Heart left ventricle (tissue), 16 donors: ENCODE measurements around the gene NMRAL1. TPM values are rescaled to one million over a fixed set of nuclear protein-coding genes. Genes with fewer than 3 reads are reported as not detected.

Experiments used
- ATAC-seq, 4 donors: fragments of 200-7000 bp; cut with Tn5 transposase; one replicate each; pipeline ENCODE4 v1.9.1; 2020 to 2022; ENCODE audit warnings: moderate library complexity in 4 of 4, mild to moderate bottlenecking in 3 of 4, moderate number of reproducible peaks in 1 of 4
- DNase-seq, 5 donors: peaks; one replicate each; pipeline ENCODE4 v3.0.0-alpha.2; 2020
- H3K27ac ChIP-seq, 12 donors: fragments of 200-600 bp; sonication (generic) in 4 of 12; one replicate each; pipeline versions ENCODE4 v1.5.0 to v1.8.0; 2016 to 2022; ENCODE audit warnings: mild to moderate bottlenecking in 2 of 12
- H3K27me3 ChIP-seq, 9 donors: fragments of 200-600 bp; sonication (generic) in 2 of 9; one replicate each; pipeline versions ENCODE4 v1.5.1 to v1.8.0; 2016 to 2022; ENCODE audit warnings: mild to moderate bottlenecking in 3 of 9
- H3K36me3 ChIP-seq, 9 donors: fragments of 200-600 bp; sonication (generic) in 2 of 9; one replicate each; pipeline versions ENCODE4 v1.5.0 to v1.8.0; 2018 to 2022; ENCODE audit warnings: mild to moderate bottlenecking in 2 of 9
- H3K4me1 ChIP-seq, 12 donors: fragments of 200-600 bp; sonication (generic) in 4 of 12; one replicate each; pipeline versions ENCODE4 v1.5.0 to v1.8.0; 2016 to 2022; ENCODE audit warnings: mild to moderate bottlenecking in 3 of 12
- H3K4me3 ChIP-seq, 12 donors: fragments of 200-600 bp; sonication (generic) in 4 of 12; one replicate each; pipeline versions ENCODE4 v1.5.0 to v1.8.0; 2017 to 2022; ENCODE audit warnings: mild to moderate bottlenecking in 9 of 12, moderate library complexity in 4 of 12
- H3K9me3 ChIP-seq, 12 donors: fragments of 200-600 bp; sonication (generic) in 4 of 12; one replicate each; pipeline versions ENCODE4 v1.5.0 to v1.8.0; 2016 to 2022; ENCODE audit warnings: mild to moderate bottlenecking in 1 of 12
- POLR2A ChIP-seq, 2 donors: fragments of 450-650 bp; IDR thresholded peaks; one replicate each; pipeline ENCODE4 v1.6.1; 2017; ENCODE audit warnings: antibody characterized with exemption in 2 of 2, mild to moderate bottlenecking in 2 of 2, moderate library complexity in 2 of 2
- WGBS, 4 donors: extraction: QIAGEN DNeasy Blood & Tissue Kit in 2 of 4; methylation state at CpG; one replicate each; pipeline versions ENCODE4 v1.1.5 to v1.1.7; 2013 to 2018; 5-methylcytosine and 5-hydroxymethylcytosine counted together
- intact Hi-C, 10 donors: fragments of 100-400 bp; cut with DNase I; formaldehyde crosslinking; loops; one replicate each; pipeline versions ENCODE4 v1.11.1 to v1.14.2; 2022
- polyA plus RNA-seq, 2 donors: library from polyadenylated mRNA; stranded (reverse); fragments of 200-250 nt; gene quantifications; one replicate each; pipeline ENCODE4 v1.2.3, GENCODE V29; 2013
- total RNA-seq, 9 donors: library from RNA; depleted of rRNA in 2 of 9; stranded (reverse); fragments of >200 nt in 2 of 9; fragmentation: NEBNext Ultra II Directional in 3 of 9; extraction: Animal tissue kit (Norgen Biotek cat#: 25700) in 3 of 9; gene quantifications; one replicate each; pipeline versions ENCODE4 v1.1.0 to v1.2.4, GENCODE V29; 2016 to 2023
- TF ChIP-seq, protein P1 (sequence below), 12 donors: fragments of 200-600 bp; sonication (generic) in 4 of 12; IDR thresholded peaks; one replicate each; pipeline versions ENCODE4 v1.5.0 to v1.8.0; 2018 to 2022; ENCODE audit warnings: antibody characterized with exemption in 12 of 12, mild to moderate bottlenecking in 5 of 12
- donor health status: ischemic (EF 13 %, LVEDD 7.1; RV severe dilation, severe dysfunction).
- donor health status: healthy with polysubstance abuse.
- donor health status: DM: no; HTN: yes; CAD: no.
- donor health status: DM: no; HTN: no; CAD: no.
- donor health status: ischemic (EF 25% LVEDD 6.9; RV normal size, moderate dysfunction).
- donor health status: ischemic (EF 25% LVEDD 5.7; RV mildly dilated, moderate dysfunction).
- donor health status: healthy.
- donor health status: DM: yes; HTN: yes; CAD: no.
- donor health status: ischemic (EF 35%, LVEDD 5.7; RV mildly dilated, moderate dysfunction).
- donor health status: nonischemic (EF 11% LVEDD 7.7; RV severe dilation, severe dysfunction).
- donor health status: DM: yes; HTN: yes; CAD: no.
- donor health status: PGD.
- donor health status: ischemic (EF 29% LVEDD 5.4; RV normal size, mild dysfunction).
- donor health status: nonischemic (EF 23%, LVEDD 6.1; RV moderate dilation, normal function).

Gene NMRAL1
- total and polyA plus RNA-seq, 11 donors = 12.0 to 47.5 (median 25.4) TPM

DNA sequence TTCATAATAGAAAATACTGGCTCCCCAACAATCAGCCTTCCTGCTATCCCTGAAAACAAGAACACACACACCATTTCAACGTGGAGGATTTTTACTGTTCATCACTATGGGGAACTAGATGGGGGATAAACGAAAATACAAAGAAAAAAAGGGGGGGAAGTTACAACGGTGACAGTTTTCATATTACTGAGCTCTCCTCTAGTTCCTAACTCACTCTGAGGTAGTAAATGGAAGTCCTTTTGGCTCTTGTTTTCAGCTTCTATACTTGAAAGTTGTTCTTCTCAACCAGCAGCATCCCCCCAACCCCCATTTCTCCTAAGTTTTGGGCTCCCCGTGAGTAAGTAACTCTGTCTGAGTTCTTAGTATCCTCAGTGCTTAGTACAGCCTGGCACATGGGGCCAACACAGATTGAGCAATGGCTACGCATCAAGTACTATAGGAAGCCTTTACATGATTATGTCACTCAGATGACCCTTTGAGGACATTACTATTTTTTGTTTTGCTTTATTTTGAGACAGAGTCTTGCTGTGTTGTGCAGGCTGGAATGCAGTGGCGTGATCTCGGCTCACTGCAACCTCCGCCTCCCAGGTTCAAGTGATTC, 53.8 kb downstream of the NMRAL1 start:
- intact Hi-C loops = no loop called here
- DNase-seq (peak in 1 of 5 donors; percentile 1), ATAC-seq (no peak)
- Histone ChIP-seq H3K27me3 (no peaks in the 10 kb centered on the region), H3K9me3 (no peaks in the 10 kb centered on the region), H3K36me3 (no peaks in the 10 kb centered on the region), H3K27ac (peak overlapping the region in 1 of 12 donors; percentile 62), H3K4me3 (no peak overlapping the region), H3K4me1 (peaks cover 0 to 46% (median 9%) of the 10 kb centered on the region in 12 donors)
- no peak for TF ChIP-seq POLR2A (IDR thresholded peaks at IDR 0.05)
- TF ChIP-seq, protein P1, sequence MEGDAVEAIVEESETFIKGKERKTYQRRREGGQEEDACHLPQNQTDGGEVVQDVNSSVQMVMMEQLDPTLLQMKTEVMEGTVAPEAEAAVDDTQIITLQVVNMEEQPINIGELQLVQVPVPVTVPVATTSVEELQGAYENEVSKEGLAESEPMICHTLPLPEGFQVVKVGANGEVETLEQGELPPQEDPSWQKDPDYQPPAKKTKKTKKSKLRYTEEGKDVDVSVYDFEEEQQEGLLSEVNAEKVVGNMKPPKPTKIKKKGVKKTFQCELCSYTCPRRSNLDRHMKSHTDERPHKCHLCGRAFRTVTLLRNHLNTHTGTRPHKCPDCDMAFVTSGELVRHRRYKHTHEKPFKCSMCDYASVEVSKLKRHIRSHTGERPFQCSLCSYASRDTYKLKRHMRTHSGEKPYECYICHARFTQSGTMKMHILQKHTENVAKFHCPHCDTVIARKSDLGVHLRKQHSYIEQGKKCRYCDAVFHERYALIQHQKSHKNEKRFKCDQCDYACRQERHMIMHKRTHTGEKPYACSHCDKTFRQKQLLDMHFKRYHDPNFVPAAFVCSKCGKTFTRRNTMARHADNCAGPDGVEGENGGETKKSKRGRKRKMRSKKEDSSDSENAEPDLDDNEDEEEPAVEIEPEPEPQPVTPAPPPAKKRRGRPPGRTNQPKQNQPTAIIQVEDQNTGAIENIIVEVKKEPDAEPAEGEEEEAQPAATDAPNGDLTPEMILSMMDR (IDR thresholded peaks at IDR 0.05) = no peak
- WGBS, 4 donors = 74 to 80% (median 80%) methylated on average over 8 of the region's 8 CpGs

DNA sequence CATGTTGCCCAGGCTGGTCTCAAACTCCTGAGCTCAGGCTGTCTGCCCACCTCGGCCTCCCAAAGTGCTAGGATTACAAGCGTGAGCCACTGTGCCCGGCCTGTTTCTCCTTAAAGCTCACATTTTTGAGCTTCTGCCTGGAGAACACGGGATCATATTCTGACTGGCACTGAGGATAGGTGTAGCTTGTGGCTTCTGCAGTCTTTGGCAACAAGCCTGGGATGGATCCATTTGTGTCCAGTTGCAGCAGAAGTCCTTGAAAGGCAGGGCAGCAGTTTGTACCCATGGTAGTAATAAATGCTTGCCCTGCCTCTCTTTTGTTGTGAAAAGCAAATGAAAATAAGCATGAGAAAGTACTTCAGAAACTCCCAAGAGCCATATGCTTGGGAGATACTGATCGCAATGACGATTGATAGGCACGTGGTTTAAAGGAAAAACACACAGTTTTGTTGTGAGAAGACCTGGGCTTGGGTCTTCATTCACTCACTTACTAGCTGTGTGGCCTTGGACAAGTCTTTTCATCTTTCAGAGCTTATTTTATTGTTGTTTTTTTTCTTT, 54.9 kb downstream of the NMRAL1 start:
- DNase-seq (peak in 1 of 5 donors; percentile 3), ATAC-seq (no peak)
- no peaks in the 10 kb centered on the region for H3K36me3 ChIP-seq
- H3K9me3 ChIP-seq = no peaks in the 10 kb centered on the region
- WGBS, 4 donors = 69 to 83% (median 80%) methylated on average over 7 of the region's 7 CpGs
- peaks cover 0 to 51% (median 11%) of the 10 kb centered on the region in 12 donors for H3K4me1 ChIP-seq
- H3K27me3 ChIP-seq = no peaks in the 10 kb centered on the region
- no peak overlapping the region for H3K27ac ChIP-seq
- intact Hi-C loops = no loop called here
- no peak overlapping the region for H3K4me3 ChIP-seq
- no peak for TF ChIP-seq POLR2A (IDR thresholded peaks at IDR 0.05)
- TF ChIP-seq, protein P1 (IDR thresholded peaks at IDR 0.05) = no peak

DNA sequence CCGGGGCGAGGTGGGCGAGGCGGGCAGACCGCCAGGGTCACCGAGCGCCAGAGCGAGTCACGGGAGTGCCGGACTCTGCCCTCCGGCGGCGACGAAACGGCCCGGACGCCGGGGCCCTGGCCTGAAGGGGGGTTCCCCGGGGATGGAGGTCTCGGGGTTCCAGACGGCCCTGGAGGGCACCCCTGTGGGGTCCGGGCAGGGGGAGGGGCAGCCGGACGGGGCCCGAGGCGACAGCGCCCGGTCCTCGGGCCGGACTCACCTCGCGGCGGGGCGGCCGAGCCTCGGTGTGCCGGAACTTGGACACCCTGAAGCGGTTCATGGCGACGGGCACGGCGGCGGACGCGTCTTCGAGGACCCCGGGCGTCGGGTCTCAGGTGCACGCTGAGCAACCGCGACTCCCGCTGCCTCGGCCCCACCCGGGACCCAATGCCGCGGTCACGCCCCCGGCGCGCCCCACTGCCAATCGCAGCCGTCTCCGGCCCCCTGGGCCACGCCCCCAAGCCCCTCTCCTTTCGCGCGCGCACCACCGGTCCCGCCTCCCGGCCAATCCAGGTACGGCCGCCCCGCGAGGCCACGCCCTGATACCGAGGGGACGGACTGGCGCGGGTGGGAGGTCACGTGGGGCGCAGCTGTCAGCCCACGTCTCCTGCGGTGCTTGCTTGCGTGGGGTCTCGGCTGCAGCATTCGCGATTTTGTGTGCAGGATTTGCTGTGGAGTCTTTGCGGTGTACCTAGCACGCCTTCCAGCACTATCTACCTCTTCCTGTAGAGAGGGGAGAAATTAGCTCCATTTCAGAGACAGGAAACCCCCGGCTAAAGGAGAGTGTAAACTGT, 58.0 kb downstream of the NMRAL1 start, which contains the start of gene CORO7:
Gene CORO7 (minus strand): TSS at position 397 of the 833 bp plus-strand sequence. CDS start 78 bp downstream, at position 319.
- H3K4me1 ChIP-seq = peaks cover 0 to 66% (median 18%) of the 10 kb centered on the region in 12 donors
- no peaks in the 10 kb centered on the region for H3K27me3 ChIP-seq
- DNase-seq (peak; percentile 98 to 99 (median 98)), ATAC-seq (peak; percentile 89 to 97 (median 96))
- H3K36me3 ChIP-seq = peaks cover 0 to 19% (median 3%) of the 10 kb centered on the region in 9 donors
- TF ChIP-seq, protein P1 (IDR thresholded peaks at IDR 0.05) = peak in 1 of 12 donors; percentile 4
- TF ChIP-seq POLR2A (IDR thresholded peaks at IDR 0.05) = peak in 1 of 2 donors; percentile 79
- intact Hi-C loops = no loop called here
- H3K27ac ChIP-seq = peak within 1 kb of the TSS; percentile 59 to 96 (median 82)
- no peaks in the 10 kb centered on the region for H3K9me3 ChIP-seq
- peak within 1 kb of the TSS; percentile 72 to 99 (median 96) for H3K4me3 ChIP-seq
- WGBS, 4 donors = 0 to 1% (median 1%) methylated on average over 41 to 92 of the region's 92 CpGs
